Activated CD8-positive, alpha-beta memory T cell treated with anti-CD3 and anti-CD28 coated beads, Interleukin-2, amount 50 U/mL, for 4 hours (primary cell): ENCODE results near the gene FBXL20.
"Not testable (repeated sequence)": the region's sequence is repeated elsewhere in the genome, so short reads cannot be mapped to it uniquely, and the experiment has no call there.

Experiments used
- DNase-seq: peaks from one replicate; pipeline ENCODE4 v3.0.0-alpha.2; 2020

The FBXL20 gene

GRCh38 chr17:39376434-39376833 lies 25.0 kb downstream of the FBXL20 start:
- no peak for DNase-seq

GRCh38 chr17:39367805-39368204 lies 33.6 kb downstream of the FBXL20 start:
- DNase-seq: not testable (repeated sequence)

GRCh38 chr17:39365872-39366271 lies 35.6 kb downstream of the FBXL20 start:
- DNase-seq: no peak

- no peak for DNase-seq
Measured at GRCh38 chr17:39365242-39365641, 36.2 kb downstream of the FBXL20 start.

- DNase-seq: no peak
Measured at GRCh38 chr17:39364236-39365025, 37.0 kb downstream of the FBXL20 start.

- DNase-seq: no peak
Measured at GRCh38 chr17:39361064-39361463, 40.4 kb downstream of the FBXL20 start.

- DNase-seq: no peak
Measured at GRCh38 chr17:39360537-39360936, 40.9 kb downstream of the FBXL20 start.

GRCh38 chr17:39359994-39360393 lies 41.4 kb downstream of the FBXL20 start:
- DNase-seq: no peak

GRCh38 chr17:39357986-39358385 lies 43.4 kb downstream of the FBXL20 start:
- no peak for DNase-seq

- no peak for DNase-seq
Measured at GRCh38 chr17:39357488-39357887, 43.9 kb downstream of the FBXL20 start.

GRCh38 chr17:39352986-39353385 lies 48.4 kb downstream of the FBXL20 start:
- DNase-seq: no peak

- no peak for DNase-seq
Measured at GRCh38 chr17:39352511-39352910, 48.9 kb downstream of the FBXL20 start.

- DNase-seq: no peak
Measured at GRCh38 chr17:39351508-39351907, 49.9 kb downstream of the FBXL20 start.

- no peak for DNase-seq
Measured at GRCh38 chr17:39349246-39349645, 52.2 kb downstream of the FBXL20 start.

- DNase-seq: not testable (repeated sequence)
Measured at GRCh38 chr17:39346863-39347262, 54.6 kb downstream of the FBXL20 start.

- no peak for DNase-seq
Measured at GRCh38 chr17:39341541-39341940, 59.9 kb downstream of the FBXL20 start.

GRCh38 chr17:39340731-39341130 lies 60.7 kb downstream of the FBXL20 start:
- DNase-seq: no peak

- DNase-seq: no peak
Measured at GRCh38 chr17:39339272-39339671, 62.2 kb downstream of the FBXL20 start.

GRCh38 chr17:39337649-39338048 lies 63.8 kb downstream of the FBXL20 start:
- DNase-seq: not testable (repeated sequence)

- no peak for DNase-seq
Measured at GRCh38 chr17:39335704-39336223, 65.7 kb downstream of the FBXL20 start.

- DNase-seq: not testable (repeated sequence)
Measured at GRCh38 chr17:39334008-39334744, 67.2 kb downstream of the FBXL20 start.

GRCh38 chr17:39332092-39332491 lies 69.3 kb downstream of the FBXL20 start:
- DNase-seq: no peak

GRCh38 chr17:39328815-39329214 lies 72.6 kb downstream of the FBXL20 start:
- DNase-seq: no peak

- no peak for DNase-seq
Measured at GRCh38 chr17:39327109-39327508, 74.3 kb downstream of the FBXL20 start.
